HG02642 (cell line): ENCODE data around the gene MRPL39.
A peak's percentile ranks its signal among the peaks of the same experiment; 100 is the strongest.

Source experiments
- ATAC-seq: cut with Tn5 transposase; IDR thresholded peaks from one replicate; pipeline ENCODE4 v1.9.1; 2021; ENCODE audit warnings: mild to moderate bottlenecking; ENCODE audit not compliant: unreplicated experiment, poor library complexity

Gene MRPL39

DNA sequence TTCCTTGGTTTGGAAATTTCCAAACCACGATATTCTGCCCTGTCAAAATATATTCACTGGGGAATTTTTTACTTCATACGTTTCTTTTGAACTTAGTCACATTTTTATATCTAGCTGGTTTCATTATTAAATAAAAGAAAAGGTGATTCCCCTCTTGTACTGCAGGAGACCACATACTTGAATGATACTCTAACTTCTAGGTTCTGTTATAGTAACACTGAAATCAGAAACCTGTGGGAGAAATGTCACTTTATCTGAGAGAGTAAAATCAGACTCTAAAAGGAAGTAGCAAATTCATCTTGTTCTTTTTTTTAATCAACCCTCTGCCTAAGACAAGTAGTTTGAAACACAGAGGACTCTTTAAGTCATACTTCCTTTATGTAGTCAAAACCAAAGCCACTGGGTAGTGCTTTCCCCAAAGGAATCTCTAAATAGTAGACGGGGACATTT lies 34.4 kb downstream of the MRPL39 start:
- peak; percentile 30 for ATAC-seq

DNA sequence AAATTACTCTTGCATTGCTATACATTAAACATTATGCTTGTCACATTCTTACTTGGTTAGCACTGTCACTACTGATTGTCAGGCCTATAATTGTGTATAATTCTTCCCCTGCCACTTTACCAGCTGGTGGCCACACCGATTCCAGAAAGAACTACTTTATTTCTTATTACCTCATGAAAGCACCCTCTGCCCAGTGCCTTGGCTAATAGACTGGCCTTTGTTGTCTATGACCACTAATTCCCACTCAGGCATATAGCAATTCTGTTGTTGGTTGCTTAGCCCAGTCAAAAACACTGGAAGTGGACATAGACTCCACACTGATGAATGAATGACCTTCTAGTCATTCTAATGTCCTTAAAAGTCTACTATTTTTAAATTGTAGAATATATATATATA lies 35.6 kb downstream of the MRPL39 start:
- no peak for ATAC-seq

GRCh38 chr21:25569711-25570110 lies 37.6 kb downstream of the MRPL39 start:
- no peak for ATAC-seq

GRCh38 chr21:25569084-25569483 lies 38.2 kb downstream of the MRPL39 start:
- ATAC-seq, result no peak

DNA sequence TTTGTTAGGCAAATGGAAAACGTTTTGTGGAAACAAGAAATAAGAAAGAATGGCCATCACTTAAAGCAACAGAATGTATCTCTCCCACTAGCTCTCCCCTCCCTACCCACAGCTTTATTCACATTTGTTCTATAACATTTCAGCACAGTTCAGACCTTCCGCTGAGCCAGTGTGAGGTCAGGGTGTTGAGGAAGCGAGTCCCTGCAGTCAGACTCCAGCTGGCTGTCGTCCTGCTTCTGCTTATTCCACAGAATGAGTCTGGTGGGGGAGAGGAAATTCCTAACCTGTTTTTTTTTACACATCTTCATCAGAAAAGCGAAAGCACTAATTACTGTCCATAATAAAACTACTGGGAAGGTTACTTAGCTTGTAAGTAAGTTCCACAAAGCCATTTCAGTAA lies 39.0 kb downstream of the MRPL39 start:
- ATAC-seq, result no peak

GRCh38 chr21:25567472-25567871 lies 39.8 kb downstream of the MRPL39 start:
- ATAC-seq, result no peak

GRCh38 chr21:25566645-25567044 lies 40.6 kb downstream of the MRPL39 start:
- no peak for ATAC-seq

GRCh38 chr21:25565272-25566211 lies 41.7 kb downstream of the MRPL39 start:
- ATAC-seq, result no peak

- ATAC-seq, result no peak
Measured at GRCh38 chr21:25564349-25564948, 42.8 kb downstream of the MRPL39 start.

- ATAC-seq, result no peak
Measured at GRCh38 chr21:25563361-25564116, 43.7 kb downstream of the MRPL39 start.

DNA sequence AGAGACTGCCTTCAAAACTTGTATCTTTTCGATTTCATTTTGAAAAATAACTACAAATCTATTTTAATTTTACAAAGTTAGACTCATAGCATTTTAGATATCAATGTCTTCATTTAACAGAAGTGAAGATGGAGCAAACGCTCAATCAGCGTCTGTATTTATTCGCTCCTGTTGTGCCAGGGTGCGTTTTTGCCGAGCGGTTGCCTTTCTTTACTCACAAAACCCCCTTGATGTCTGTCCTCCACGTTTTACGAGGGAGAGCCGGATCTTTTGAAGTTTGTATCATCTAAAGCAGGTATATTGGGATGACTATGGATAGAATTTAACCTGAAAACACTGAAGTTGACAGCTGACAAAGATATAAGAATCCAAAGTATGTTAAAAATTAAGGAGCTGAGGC lies 44.6 kb downstream of the MRPL39 start:
- no peak for ATAC-seq

DNA sequence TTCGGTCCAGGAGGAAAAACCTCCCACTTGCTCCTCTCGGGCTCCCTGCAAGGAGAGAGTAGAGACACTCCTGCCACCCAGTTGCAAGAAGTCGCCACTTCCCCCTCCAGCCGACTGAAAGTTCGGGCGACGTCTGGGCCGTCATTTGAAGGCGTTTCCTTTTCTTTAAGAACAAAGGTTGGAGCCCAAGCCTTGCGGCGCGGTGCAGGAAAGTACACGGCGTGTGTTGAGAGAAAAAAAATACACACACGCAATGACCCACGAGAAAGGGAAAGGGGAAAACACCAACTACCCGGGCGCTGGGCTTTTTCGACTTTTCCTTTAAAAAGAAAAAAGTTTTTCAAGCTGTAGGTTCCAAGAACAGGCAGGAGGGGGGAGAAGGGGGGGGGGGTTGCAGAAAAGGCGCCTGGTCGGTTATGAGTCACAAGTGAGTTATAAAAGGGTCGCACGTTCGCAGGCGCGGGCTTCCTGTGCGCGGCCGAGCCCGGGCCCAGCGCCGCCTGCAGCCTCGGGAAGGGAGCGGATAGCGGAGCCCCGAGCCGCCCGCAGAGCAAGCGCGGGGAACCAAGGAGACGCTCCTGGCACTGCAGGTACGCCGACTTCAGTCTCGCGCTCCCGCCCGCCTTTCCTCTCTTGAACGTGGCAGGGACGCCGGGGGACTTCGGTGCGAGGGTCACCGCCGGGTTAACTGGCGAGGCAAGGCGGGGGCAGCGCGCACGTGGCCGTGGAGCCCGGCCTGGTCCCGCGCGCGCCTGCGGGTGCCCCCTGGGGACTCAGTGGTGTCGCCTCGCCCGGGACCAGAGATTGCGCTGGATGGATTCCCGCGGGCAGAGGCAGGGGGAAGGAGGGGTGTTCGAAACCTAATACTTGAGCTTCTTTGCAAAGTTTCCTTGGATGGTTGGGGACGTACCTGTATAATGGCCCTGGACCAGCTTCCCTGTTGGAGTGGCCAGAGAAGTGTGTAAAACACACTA lies 45.3 kb downstream of the MRPL39 start:
- ATAC-seq, result peak; percentile 57

- ATAC-seq, result no peak
Measured at GRCh38 chr21:25560891-25561290, 46.4 kb downstream of the MRPL39 start.

- no peak for ATAC-seq
Measured at GRCh38 chr21:25560271-25560685, 47.0 kb downstream of the MRPL39 start.

- no peak for ATAC-seq
Measured at GRCh38 chr21:25559746-25560145, 47.5 kb downstream of the MRPL39 start.

DNA sequence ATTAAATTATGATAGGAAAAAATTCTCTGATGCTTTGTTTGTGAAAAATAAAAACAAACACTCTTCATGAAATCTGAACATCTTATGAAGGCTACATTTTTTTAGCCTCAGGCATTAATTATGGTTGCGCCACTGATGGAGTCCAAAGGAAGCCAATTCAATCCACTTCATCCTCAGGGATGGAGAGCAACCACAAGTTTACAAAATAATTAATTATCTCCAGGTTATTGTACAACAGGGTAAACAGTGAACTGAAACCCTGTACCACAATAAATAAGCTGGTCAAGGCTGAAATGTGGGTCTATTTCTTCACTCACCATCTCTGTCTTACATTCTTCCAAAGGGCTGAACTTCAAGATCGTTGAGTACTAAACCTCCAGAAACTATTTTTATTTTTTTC lies 49.2 kb downstream of the MRPL39 start:
- no peak for ATAC-seq

DNA sequence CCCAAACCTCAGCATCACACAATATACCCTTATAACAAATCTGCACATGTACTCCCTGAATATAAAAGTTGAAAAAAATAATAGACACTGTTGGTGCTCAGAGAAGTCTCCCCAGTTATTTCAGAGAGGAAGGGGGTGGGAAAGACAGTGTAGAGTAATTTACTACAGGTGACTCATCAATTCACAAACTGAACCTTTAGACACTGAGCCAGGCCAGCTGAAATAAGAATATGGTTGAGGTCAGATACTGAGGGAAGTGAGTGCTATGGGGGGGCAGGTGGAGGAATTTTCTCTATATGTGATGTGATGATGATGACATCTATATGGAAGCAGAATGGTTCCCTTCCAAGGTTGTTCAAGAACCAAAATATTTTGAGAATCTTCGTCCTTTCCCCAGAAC lies 50.1 kb downstream of the MRPL39 start:
- ATAC-seq, result no peak

- ATAC-seq, result no peak
Measured at GRCh38 chr21:25556091-25556490, 51.2 kb downstream of the MRPL39 start.

GRCh38 chr21:25555492-25555891 lies 51.8 kb downstream of the MRPL39 start:
- ATAC-seq, result no peak

DNA sequence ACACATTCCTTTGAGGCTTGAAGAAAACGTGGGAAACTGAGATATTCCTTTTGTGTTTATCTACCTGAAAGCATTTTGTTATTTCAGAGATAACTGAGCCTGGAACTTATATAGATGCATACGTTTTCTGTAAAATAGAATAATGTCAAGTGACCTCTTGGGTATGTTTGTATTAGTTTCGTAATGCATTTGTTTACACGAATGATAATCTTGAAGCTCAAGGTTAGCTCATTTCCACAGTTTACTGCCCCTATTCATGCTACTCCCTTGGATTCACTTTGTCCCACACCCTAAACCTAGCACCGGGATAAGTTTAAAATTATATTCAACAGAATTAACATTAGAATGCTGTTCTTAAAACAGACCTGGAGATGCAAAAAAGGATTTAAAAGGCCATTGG lies 54.4 kb downstream of the MRPL39 start:
- no peak for ATAC-seq
